ENCODE results near the gene PEX26. TPM values are rescaled to one million over a fixed set of nuclear protein-coding genes. Genes with fewer than 3 reads are reported as not detected.

PEX26 gene
- total RNA-seq, 1 donor from 2014 or later: 50.1 TPM

DNA sequence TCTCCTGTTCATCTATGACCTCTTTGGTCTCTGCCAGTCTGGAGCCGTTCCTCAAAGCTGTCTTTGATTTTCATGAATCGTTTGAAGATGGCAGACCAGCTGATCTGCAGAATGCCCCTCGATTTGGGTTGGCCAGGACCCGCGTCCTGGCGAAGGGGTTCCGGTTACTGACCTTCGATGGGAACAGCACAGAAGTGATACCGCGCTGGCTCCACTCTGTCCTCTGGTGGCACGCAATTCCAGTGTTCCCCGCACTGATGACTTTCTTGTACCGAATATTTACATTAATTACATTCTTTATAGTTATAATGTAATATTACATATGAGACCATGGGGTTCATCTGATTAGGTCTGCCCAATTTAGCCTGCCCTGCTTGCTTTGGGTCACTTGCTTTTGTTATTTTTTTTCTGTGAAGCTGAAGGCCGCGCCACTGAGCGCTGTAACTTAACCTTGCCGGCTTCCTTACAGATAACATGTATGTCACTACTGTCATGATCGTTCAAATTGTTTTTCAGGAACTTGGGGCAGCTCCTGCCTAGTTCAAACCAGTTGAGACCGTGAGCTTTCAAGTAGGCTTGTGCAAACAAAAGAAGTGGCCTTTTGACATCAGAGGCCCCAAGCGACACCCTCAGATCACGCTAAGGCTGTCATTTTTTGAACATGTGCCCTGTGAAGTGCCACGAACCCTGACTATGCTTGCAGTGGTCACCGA is 68.0 kb downstream of the PEX26 start:
- Mint-ChIP-seq H3K4me3 (ENCODE audit: low read depth) (no peak overlapping the region), H3K9me3 (ENCODE audit: low read depth) (no peaks in the 10 kb centered on the region), H3K36me3 (ENCODE audit: insufficient read depth) (peaks cover 2% of the 10 kb centered on the region), H3K27ac (no peak overlapping the region), H3K4me1 (ENCODE audit: low read depth) (peaks cover 6% of the 10 kb centered on the region), H3K27me3 (peaks cover 5% of the 10 kb centered on the region)
- TF ChIP-seq CTCF (IDR thresholded peaks at IDR 0.05; ENCODE audit: unreplicated experiment): no peak
- no peak for DNase-seq (ENCODE audit: low spot score, unreplicated experiment)

- Mint-ChIP-seq H3K9me3 (ENCODE audit: low read depth) (no peaks in the 10 kb centered on the region), H3K4me1 (ENCODE audit: low read depth) (peaks cover 6% of the 10 kb centered on the region), H3K27ac (peak overlapping the region; percentile 29), H3K36me3 (ENCODE audit: insufficient read depth) (peaks cover 2% of the 10 kb centered on the region), H3K27me3 (peaks cover 5% of the 10 kb centered on the region), H3K4me3 (ENCODE audit: low read depth) (no peak overlapping the region)
- DNase-seq (ENCODE audit: low spot score, unreplicated experiment): no peak
- TF ChIP-seq CTCF (IDR thresholded peaks at IDR 0.05; ENCODE audit: unreplicated experiment): no peak
Measured at GRCh38 chr22:18146389-18146753, 68.6 kb downstream of the PEX26 start.

- DNase-seq (ENCODE audit: low spot score, unreplicated experiment): no peak
- Mint-ChIP-seq H3K36me3 (ENCODE audit: insufficient read depth) (no peaks in the 10 kb centered on the region), H3K9me3 (ENCODE audit: low read depth) (no peaks in the 10 kb centered on the region), H3K4me1 (ENCODE audit: low read depth) (peaks cover 6% of the 10 kb centered on the region), H3K27ac (no peak overlapping the region), H3K27me3 (peaks cover 5% of the 10 kb centered on the region), H3K4me3 (ENCODE audit: low read depth) (no peak overlapping the region)
- no peak for TF ChIP-seq CTCF (IDR thresholded peaks at IDR 0.05; ENCODE audit: unreplicated experiment)
Measured at GRCh38 chr22:18147791-18148190, 70.0 kb downstream of the PEX26 start.

DNA sequence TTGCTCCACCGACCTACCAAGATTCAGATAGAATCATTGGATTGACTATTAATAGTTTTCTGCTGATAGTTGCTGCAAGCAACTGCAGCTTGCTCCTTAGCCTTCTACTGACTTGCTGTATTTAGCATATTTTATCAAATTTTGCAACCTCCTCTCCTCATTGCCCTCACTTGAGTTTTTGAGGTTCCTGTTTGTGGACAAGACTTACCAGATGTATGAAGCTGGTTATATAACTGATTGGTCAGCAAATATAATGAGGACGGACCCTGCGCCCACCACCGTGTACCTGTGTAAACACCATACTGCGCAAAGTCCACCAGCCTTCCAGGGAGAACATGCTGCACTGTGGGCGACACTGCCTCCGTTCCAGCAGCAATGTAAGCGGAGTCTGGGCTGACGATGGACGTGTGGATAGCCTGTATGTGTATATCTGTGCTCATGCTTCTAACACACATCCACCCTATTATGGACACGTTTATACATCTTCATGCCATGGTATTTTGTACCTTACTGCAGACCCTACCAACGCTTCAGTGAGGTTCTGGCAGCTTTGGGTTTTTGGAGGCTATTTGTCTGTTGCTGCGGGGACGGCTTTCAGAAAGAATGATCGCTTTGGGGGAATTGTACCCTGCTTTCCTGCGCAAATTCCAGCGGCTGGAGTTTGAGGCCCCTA is 70.6 kb downstream of the PEX26 start:
- Mint-ChIP-seq H3K4me1 (ENCODE audit: low read depth) (peaks cover 6% of the 10 kb centered on the region), H3K9me3 (ENCODE audit: low read depth) (no peaks in the 10 kb centered on the region), H3K4me3 (ENCODE audit: low read depth) (peak overlapping the region; percentile 21), H3K36me3 (ENCODE audit: insufficient read depth) (no peaks in the 10 kb centered on the region), H3K27ac (peak overlapping the region; percentile 8), H3K27me3 (peaks cover 5% of the 10 kb centered on the region)
- no peak for TF ChIP-seq CTCF (IDR thresholded peaks at IDR 0.05; ENCODE audit: unreplicated experiment)
- no peak for DNase-seq (ENCODE audit: low spot score, unreplicated experiment)

DNA sequence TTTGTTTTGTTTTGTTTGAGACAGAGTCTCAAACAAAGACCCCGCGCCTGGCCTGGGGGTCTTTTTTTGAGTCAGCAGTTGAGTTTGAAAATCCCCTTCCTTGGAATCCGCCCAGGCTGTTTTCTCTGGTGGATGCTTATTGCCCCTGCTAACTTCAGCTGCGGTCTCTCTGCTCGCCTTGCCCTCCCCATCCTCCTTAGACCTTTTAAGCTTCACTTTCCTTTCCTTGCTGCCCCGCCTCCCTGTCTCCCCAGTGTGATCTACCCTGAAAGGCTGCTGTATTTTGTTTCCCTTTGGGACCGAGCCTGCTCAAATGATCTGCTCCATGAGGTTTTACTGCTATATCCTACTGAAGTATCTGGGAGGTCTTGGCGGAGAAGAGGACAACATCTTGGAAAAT is 74.7 kb downstream of the PEX26 start:
- TF ChIP-seq CTCF (IDR thresholded peaks at IDR 0.05; ENCODE audit: unreplicated experiment): no peak
- no peak overlapping the region for H3K4me3 Mint-ChIP-seq (ENCODE audit: low read depth)
- H3K9me3 Mint-ChIP-seq (ENCODE audit: low read depth): no peaks in the 10 kb centered on the region
- no peak for DNase-seq (ENCODE audit: low spot score, unreplicated experiment)
- H3K36me3 Mint-ChIP-seq (ENCODE audit: insufficient read depth): no peaks in the 10 kb centered on the region
- H3K4me1 Mint-ChIP-seq (ENCODE audit: low read depth): peaks cover 4% of the 10 kb centered on the region
- peaks cover 7% of the 10 kb centered on the region for H3K27me3 Mint-ChIP-seq
- H3K27ac Mint-ChIP-seq: no peak overlapping the region
